ENCODE data around the gene TRUB2. TPM values are rescaled to one million over a fixed set of nuclear protein-coding genes. Genes with fewer than 3 reads are reported as not detected.

Gene TRUB2
- total RNA-seq, 1 experiment from 2014 or later, result 34.1 TPM

DNA sequence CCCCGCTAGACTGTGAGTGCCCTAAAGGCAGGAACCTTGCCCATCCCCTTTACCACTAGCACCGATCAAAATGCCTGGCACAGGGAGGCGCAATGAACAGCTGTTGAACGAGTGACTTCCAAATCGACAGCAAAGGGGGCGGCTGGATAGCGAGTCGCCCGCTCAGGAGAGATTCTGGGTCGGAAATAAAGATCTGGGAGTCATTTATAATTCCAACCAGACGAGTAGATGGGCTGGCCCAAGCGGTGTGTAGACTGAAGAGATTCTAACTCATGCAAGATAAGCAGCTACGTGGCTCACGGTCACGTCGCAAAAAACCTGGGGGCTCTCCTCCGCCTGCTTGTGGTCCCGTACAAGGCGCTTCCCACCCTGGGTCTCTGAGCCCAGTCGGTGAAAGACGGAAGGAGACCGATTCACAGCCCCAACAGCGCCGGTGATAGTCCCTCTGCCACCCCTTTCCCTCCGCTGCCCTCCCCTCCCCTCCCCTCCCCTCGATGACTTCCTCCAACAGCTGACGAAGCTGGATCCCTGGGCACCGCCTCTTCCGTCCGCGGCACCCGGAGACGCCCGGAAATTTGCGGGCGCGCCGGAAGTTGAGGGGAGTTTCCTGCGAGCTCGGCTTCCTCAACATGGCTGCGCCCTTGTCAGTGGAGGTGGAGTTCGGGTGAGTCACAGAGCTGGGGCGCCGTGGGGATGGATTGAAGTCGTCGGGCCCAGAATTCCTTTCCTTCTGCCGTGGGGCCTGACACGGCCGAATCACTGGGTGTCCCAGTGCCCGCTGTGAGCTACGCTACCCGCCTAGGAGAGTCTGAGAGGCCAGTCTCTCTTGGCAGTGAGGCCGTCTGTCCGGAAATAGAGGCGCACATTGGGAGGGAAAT, 48.7 kb upstream of the TRUB2 start, which contains the start of gene URM1:
TSS of gene URM1 (plus strand) at position 623 of the 878 bp plus-strand sequence. CDS start at position 630, 7 bp downstream.
- peak; percentile 93 to 94 for DNase-seq
- TF ChIP-seq, protein P1, sequence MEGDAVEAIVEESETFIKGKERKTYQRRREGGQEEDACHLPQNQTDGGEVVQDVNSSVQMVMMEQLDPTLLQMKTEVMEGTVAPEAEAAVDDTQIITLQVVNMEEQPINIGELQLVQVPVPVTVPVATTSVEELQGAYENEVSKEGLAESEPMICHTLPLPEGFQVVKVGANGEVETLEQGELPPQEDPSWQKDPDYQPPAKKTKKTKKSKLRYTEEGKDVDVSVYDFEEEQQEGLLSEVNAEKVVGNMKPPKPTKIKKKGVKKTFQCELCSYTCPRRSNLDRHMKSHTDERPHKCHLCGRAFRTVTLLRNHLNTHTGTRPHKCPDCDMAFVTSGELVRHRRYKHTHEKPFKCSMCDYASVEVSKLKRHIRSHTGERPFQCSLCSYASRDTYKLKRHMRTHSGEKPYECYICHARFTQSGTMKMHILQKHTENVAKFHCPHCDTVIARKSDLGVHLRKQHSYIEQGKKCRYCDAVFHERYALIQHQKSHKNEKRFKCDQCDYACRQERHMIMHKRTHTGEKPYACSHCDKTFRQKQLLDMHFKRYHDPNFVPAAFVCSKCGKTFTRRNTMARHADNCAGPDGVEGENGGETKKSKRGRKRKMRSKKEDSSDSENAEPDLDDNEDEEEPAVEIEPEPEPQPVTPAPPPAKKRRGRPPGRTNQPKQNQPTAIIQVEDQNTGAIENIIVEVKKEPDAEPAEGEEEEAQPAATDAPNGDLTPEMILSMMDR (IDR thresholded peaks at IDR 0.05; ENCODE audit: insufficient read depth in 1 of 2, low read depth in 1 of 2, low read length in 1 of 2, severe bottlenecking in 1 of 2, unreplicated experiment in 1 of 2), result no peak
- peaks cover 14% of the 10 kb centered on the region for H3K4me1 Mint-ChIP-seq (ENCODE audit: low read depth, unreplicated experiment)
- BruUV-seq (replicated peaks), result TSS peak; percentile 98
- ChIA-PET CTCF (interaction anchor here (0.6 to 2.7 kb wide), 11 partner anchors 9 to 657 kb away, joined by 3 to 28 read pairs (median 5); partner anchors contain the start of genes CERCAM, SH3GLB2 and SLC27A4), POLR2A (interaction anchor here (0.5 to 1.5 kb wide), 12 partner anchors 9 to 447 kb away, joined by 4 to 11 read pairs (median 4); partner anchors contain the start of genes ENDOG, GOLGA2, ODF2 and SPTAN1)
- peak within 1 kb of the TSS; percentile 79 for H3K4me3 Mint-ChIP-seq (ENCODE audit: unreplicated experiment)
- no peaks in the 10 kb centered on the region for H3K9me3 ChIP-seq
- intact Hi-C loops (cut with micrococcal nuclease; ENCODE audit: unreplicated experiment), result loop anchor here (1.0 to 10.0 kb wide), 2 partner anchors 30 to 134 kb away; partner anchors contain the start of gene GLE1
- H3K9me3 Mint-ChIP-seq (ENCODE audit: unreplicated experiment), result no peaks in the 10 kb centered on the region
- no peaks in the 10 kb centered on the region for H3K36me3 Mint-ChIP-seq (ENCODE audit: insufficient read depth, unreplicated experiment)
- peaks cover 12% of the 10 kb centered on the region; the same call in 1 of the 2 replicates for H3K4me1 ChIP-seq
- peak within 1 kb of the TSS; percentile 71 for H3K27ac Mint-ChIP-seq (ENCODE audit: unreplicated experiment)
- H3K4me3 ChIP-seq (ENCODE audit: low read depth, low read length), result peak within 1 kb of the TSS; percentile 100
- H3K27me3 Mint-ChIP-seq (ENCODE audit: insufficient read depth, unreplicated experiment), result no peaks in the 10 kb centered on the region
- H3K27me3 ChIP-seq (replicated peaks; ENCODE audit: control insufficient read depth, insufficient read depth, low read length), result no peaks in the 10 kb centered on the region
- H3K36me3 ChIP-seq (ENCODE audit: control insufficient read depth, insufficient read depth, low read length), result peaks cover 2% of the 10 kb centered on the region; the same call in 1 of the 2 replicates

DNA sequence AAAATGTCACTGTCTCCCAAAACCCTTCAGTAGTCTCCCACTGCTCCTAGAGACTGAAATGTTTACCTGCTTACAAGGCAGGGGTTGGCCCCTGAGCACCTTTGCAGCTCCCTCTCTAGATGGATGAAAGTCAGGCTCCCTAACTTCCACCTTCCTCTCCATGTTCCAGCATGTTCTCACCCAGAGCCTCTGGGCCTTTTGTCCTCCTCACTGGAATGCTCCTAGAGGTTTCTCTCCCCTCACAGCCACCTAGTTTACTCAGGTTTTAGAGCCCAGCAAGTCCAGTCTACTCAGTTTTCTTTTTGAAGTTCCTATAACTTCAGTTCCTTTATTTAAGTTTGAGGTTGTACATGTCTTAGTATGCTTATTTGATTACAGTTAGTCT, 48.1 kb upstream of the TRUB2 start:
- CTCF ChIA-PET, result interaction anchor here (0.8 to 2.7 kb wide), 4 partner anchors 8 to 265 kb away, joined by 3 to 28 read pairs (median 12); partner anchors contain the start of gene CERCAM

More for the DNA sequence above, 48.1 kb upstream of the TRUB2 start:
- H3K9me3 Mint-ChIP-seq (ENCODE audit: unreplicated experiment), result no peaks in the 10 kb centered on the region
- no TSS peak for BruUV-seq (replicated peaks)
- Histone ChIP-seq H3K36me3 (ENCODE audit: control insufficient read depth, insufficient read depth, low read length) (peaks cover 2% of the 10 kb centered on the region; the same call in 1 of the 2 replicates), H3K27me3 (replicated peaks; ENCODE audit: control insufficient read depth, insufficient read depth, low read length) (no peaks in the 10 kb centered on the region), H3K4me1 (peaks cover 12% of the 10 kb centered on the region; the same call in 1 of the 2 replicates), H3K9me3 (no peaks in the 10 kb centered on the region), H3K4me3 (ENCODE audit: low read depth, low read length) (peak overlapping the region; percentile 100)
- TF ChIP-seq, protein P1 (IDR thresholded peaks at IDR 0.05; ENCODE audit: insufficient read depth in 1 of 2, low read depth in 1 of 2, low read length in 1 of 2, severe bottlenecking in 1 of 2, unreplicated experiment in 1 of 2), result no peak
- POLR2A ChIA-PET, result interaction anchor here (1.1 to 1.2 kb wide), 2 partner anchors 17 to 94 kb away, joined by 4 read pairs; partner anchors contain the start of genes GOLGA2 and SWI5
- no peaks in the 10 kb centered on the region for H3K27me3 Mint-ChIP-seq (ENCODE audit: insufficient read depth, unreplicated experiment)
- no peak for DNase-seq
- H3K4me1 Mint-ChIP-seq (ENCODE audit: low read depth, unreplicated experiment), result peaks cover 14% of the 10 kb centered on the region
- peak overlapping the region; percentile 79 for H3K4me3 Mint-ChIP-seq (ENCODE audit: unreplicated experiment)
- peak overlapping the region; percentile 71 for H3K27ac Mint-ChIP-seq (ENCODE audit: unreplicated experiment)
- intact Hi-C loops (cut with micrococcal nuclease; ENCODE audit: unreplicated experiment), result loop anchor here (10.0 kb wide), 1 partner anchor 134 kb away; the partner anchor contains the start of gene GLE1
- H3K36me3 Mint-ChIP-seq (ENCODE audit: insufficient read depth, unreplicated experiment), result no peaks in the 10 kb centered on the region
